22Rv1 (cell line): ENCODE data around the gene DLAT.

Source experiments
- H3K27ac ChIP-seq: fragments of 450-650 bp; 2 replicates; pipeline ENCODE4 v1.5.1; 2017
- ZFX ChIP-seq: fragments of 450-650 bp; IDR thresholded peaks from 2 replicates; pipeline ENCODE4 v1.6.1; 2017; ENCODE audit warnings: antibody characterized with exemption, borderline replicate concordance
- TF ChIP-seq, protein P1 (sequence below): fragments of 450-650 bp; IDR thresholded peaks from 2 replicates; pipeline ENCODE4 v1.5.1; 2017; ENCODE audit warnings: mild to moderate bottlenecking

DLAT gene

GRCh38 chr11:111982019-111982464 is 43.2 kb upstream of the DLAT start:
- H3K27ac ChIP-seq: peak overlapping the region; percentile 91
- TF ChIP-seq ZFX: no peak
- TF ChIP-seq, protein P1, sequence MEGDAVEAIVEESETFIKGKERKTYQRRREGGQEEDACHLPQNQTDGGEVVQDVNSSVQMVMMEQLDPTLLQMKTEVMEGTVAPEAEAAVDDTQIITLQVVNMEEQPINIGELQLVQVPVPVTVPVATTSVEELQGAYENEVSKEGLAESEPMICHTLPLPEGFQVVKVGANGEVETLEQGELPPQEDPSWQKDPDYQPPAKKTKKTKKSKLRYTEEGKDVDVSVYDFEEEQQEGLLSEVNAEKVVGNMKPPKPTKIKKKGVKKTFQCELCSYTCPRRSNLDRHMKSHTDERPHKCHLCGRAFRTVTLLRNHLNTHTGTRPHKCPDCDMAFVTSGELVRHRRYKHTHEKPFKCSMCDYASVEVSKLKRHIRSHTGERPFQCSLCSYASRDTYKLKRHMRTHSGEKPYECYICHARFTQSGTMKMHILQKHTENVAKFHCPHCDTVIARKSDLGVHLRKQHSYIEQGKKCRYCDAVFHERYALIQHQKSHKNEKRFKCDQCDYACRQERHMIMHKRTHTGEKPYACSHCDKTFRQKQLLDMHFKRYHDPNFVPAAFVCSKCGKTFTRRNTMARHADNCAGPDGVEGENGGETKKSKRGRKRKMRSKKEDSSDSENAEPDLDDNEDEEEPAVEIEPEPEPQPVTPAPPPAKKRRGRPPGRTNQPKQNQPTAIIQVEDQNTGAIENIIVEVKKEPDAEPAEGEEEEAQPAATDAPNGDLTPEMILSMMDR: peak; percentile 90

DNA sequence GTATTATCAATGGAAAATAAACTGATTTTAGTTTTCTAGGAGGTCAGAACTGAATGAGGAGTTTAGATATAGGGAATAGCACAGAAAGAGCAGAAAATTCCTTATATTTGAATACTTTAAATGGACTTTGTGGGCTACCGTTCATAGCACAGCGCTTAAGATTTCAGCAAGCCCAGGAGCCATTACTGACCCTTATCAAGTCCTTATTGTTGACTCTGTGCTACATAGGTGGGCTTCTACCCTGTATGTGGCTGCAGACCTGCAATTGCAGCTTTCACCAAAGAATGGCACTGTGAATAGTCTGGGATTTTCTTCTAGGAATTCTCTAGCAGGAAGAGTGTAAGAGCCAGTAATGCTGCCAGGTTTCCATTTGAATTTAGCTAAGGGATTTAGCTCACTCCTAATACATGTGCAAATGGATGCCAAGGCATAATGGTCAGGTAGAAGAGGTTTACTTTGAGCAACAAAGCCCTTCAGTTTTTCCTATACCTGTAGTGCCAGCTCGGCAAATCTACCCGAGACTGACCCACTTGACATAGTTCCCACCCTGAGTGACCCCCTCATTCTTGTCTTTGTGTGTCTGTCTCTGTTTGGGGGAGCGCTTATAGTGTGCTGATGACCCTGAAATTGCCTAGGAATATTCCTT is 42.5 kb upstream of the DLAT start:
- peak overlapping the region; percentile 91 for H3K27ac ChIP-seq

DNA sequence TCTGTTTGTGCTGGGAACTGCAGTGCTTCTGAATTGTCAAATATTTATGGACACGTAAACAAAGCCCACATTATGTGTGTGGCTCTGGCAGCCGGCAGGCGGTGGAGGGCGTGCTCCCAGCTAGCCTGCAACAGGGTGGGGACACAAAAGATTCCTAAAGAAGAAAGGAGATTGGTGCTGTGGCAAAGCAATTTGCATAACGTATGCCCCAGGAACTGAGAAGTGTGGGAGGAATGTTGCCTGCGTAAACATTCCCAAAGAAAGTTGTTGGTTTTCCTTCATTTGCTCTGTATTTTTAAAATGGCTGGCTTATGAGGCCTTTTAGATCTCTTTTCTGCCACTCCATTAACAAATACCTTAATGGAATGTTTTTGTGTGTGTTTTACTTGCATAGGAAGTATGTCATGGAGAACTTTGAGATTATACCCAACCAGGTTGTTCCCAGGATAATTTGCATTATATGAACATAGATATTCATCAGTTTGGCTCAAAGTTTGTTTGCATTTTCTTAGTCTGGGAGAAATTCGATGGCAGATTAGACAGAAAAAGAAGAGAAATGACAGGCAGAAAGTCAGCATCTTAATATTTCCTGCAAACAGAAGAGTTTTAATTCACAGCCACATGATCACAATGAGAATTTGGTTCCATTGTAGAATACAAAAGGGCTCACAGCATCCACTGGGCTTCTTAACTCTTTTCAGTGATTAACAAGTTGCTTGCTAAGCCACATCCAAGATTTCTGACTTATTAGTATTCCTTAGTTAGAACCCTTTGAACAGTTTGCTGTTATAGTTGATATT is 41.8 kb upstream of the DLAT start:
- H3K27ac ChIP-seq: peak overlapping the region; percentile 91
- TF ChIP-seq, protein P1: peak; percentile 40
- TF ChIP-seq ZFX: no peak

More for the DNA sequence above, 42.5 kb upstream of the DLAT start:
- TF ChIP-seq, protein P1: no peak
- no peak for TF ChIP-seq ZFX

DNA sequence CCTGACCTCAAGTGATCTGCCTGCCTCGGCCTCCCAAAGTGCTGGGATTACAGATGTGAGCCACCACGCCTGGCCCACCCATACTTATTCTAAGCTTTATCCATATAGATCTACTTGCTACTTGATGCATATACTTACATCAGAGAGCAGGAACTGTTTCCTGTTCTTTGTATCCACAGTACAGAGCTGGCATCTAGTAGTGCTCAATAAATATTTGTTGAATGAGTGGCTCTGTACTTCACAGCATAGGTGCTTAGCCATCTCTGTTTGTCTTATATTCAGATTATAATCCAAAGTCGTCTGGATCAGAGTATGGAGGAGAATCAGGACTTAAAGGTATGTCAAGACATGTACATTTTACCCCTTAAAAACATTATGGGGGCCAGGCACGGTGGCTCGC is 38.6 kb upstream of the DLAT start:
- TF ChIP-seq, protein P1: no peak
- no peak for TF ChIP-seq ZFX
- H3K27ac ChIP-seq: no peak overlapping the region

DNA sequence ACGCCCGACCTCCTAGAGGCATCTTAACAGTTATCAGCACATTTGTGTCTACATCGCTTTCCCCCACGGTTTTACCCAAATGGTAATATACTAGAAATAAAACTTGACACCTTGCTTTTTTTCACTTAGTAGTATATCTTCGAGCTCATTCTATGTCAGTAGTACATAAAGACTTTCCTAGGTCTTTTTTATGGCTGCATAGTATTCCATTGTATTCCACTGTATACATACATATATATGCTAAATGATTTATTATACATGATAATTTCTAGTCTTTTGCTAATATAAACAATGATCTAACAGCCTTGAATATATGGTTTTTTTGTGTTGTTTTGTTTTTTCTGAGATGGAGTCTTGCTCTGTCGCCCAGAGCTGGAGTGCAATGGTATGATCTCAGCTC is 34.8 kb upstream of the DLAT start:
- H3K27ac ChIP-seq: no peak overlapping the region
- TF ChIP-seq, protein P1: no peak
- TF ChIP-seq ZFX: no peak

GRCh38 chr11:111992206-111992855 is 32.9 kb upstream of the DLAT start:
- TF ChIP-seq ZFX: no peak
- TF ChIP-seq, protein P1: no peak
- H3K27ac ChIP-seq: no peak overlapping the region

GRCh38 chr11:111996129-111996528 is 29.1 kb upstream of the DLAT start:
- no peak for TF ChIP-seq ZFX
- TF ChIP-seq, protein P1: no peak
- no peak overlapping the region for H3K27ac ChIP-seq
